Ishikawa (cell line): ENCODE results near the gene SESTD1.

ENCODE experiments used
- EGR1 ChIP-seq: IDR thresholded peaks from 2 replicates; pipeline ENCODE4 v1.6.1; 2012
- TAF1 ChIP-seq: IDR thresholded peaks from 2 replicates; pipeline ENCODE4 v1.6.1; 2012; ENCODE audit warnings: low read depth, mild to moderate bottlenecking
- YY1 ChIP-seq: IDR thresholded peaks from 2 replicates; pipeline ENCODE4 v1.6.1; 2012; ENCODE audit warnings: low read depth
- ZBTB7A ChIP-seq: IDR thresholded peaks from 2 replicates; pipeline ENCODE4 v1.6.1; 2012; ENCODE audit warnings: low read depth
- TF ChIP-seq, protein P1 (sequence below): IDR thresholded peaks from 2 replicates; pipeline ENCODE4 v1.6.1; 2012; ENCODE audit warnings: low read depth, mild to moderate bottlenecking

DNA sequence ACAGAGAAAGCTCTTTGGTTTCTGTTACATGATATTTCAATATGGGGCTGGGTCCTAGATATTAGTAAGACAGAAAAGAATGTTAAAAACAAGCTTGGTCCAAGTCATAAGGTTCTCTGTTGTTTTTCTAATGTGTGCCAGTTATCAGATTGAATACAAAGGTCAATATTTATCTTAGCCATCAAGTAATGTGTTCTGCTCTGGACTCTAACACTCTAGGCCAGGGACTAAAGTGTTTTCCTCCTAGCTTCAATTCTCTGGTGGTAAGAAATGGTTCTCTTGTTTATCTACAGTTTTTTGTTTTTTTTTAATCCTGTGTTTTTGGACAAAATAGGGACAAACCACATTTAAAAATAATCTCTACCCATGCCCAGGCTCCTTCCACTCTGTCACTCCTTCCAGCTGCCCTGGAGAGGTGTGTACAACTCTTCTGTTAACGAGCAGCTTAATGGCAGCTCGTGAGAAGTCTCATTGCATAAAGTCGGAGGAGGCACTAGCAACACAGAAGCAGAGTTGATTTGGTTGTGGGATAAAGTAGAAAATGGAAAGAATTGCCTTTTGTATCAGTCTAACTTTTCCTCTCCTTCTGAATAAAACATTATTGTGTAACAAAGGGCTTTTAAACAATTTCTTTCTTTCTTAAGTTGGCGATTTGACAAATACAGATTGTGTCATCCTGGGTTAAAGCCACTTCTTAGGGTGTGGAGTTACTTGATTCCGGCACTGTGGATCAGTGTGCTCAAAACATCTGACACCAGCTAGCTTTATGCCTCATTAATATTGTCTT lies 8.0 kb upstream of the SESTD1 start:
- TF ChIP-seq TAF1 (no peak), ZBTB7A (no peak), EGR1 (no peak), YY1 (no peak)
- TF ChIP-seq, protein P1, sequence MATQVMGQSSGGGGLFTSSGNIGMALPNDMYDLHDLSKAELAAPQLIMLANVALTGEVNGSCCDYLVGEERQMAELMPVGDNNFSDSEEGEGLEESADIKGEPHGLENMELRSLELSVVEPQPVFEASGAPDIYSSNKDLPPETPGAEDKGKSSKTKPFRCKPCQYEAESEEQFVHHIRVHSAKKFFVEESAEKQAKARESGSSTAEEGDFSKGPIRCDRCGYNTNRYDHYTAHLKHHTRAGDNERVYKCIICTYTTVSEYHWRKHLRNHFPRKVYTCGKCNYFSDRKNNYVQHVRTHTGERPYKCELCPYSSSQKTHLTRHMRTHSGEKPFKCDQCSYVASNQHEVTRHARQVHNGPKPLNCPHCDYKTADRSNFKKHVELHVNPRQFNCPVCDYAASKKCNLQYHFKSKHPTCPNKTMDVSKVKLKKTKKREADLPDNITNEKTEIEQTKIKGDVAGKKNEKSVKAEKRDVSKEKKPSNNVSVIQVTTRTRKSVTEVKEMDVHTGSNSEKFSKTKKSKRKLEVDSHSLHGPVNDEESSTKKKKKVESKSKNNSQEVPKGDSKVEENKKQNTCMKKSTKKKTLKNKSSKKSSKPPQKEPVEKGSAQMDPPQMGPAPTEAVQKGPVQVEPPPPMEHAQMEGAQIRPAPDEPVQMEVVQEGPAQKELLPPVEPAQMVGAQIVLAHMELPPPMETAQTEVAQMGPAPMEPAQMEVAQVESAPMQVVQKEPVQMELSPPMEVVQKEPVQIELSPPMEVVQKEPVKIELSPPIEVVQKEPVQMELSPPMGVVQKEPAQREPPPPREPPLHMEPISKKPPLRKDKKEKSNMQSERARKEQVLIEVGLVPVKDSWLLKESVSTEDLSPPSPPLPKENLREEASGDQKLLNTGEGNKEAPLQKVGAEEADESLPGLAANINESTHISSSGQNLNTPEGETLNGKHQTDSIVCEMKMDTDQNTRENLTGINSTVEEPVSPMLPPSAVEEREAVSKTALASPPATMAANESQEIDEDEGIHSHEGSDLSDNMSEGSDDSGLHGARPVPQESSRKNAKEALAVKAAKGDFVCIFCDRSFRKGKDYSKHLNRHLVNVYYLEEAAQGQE, result no peak
